Hepatocyte (in vitro differentiated cells): ENCODE results near the gene ICE2. TPM values are rescaled to one million over a fixed set of nuclear protein-coding genes. Genes with fewer than 3 reads are reported as not detected.
A peak's percentile ranks its signal among the peaks of the same experiment; 100 is the strongest.

ENCODE experiments used
- DNase-seq: peaks from one replicate; pipeline ENCODE4 v3.0.0-alpha.2; 2016; ENCODE audit warnings: low spot score
- H2AFZ ChIP-seq: fragments of 200-600 bp; sonication (generic); 2 replicates; pipeline ENCODE4 v1.6.0; 2016; ENCODE audit warnings: antibody characterized with exemption, mild to moderate bottlenecking
- H3K27ac ChIP-seq: fragments of 200-600 bp; sonication (generic); 2 replicates; pipeline ENCODE4 v1.5.1; 2016; ENCODE audit warnings: mild to moderate bottlenecking
- H3K27me3 ChIP-seq: fragments of 200-600 bp; sonication (generic); 2 replicates; pipeline ENCODE4 v1.6.1; 2016
- H3K36me3 ChIP-seq: fragments of 200-600 bp; sonication (generic); replicated peaks from 2 replicates; pipeline ENCODE4 v1.5.1; 2016; ENCODE audit warnings: low read depth; ENCODE audit not compliant: insufficient read depth
- H3K4me1 ChIP-seq: fragments of 200-600 bp; sonication (generic); 2 replicates; pipeline ENCODE4 v1.5.1; 2016; ENCODE audit warnings: mild to moderate bottlenecking, moderate library complexity; ENCODE audit not compliant: insufficient read depth
- H3K4me2 ChIP-seq: fragments of 200-600 bp; sonication (generic); 2 replicates; pipeline ENCODE4 v1.6.0; 2016
- H3K4me3 ChIP-seq: fragments of 200-600 bp; sonication (generic); 2 replicates; pipeline ENCODE4 v1.5.1; 2016; ENCODE audit warnings: mild to moderate bottlenecking
- H3K79me2 ChIP-seq: fragments of 200-600 bp; sonication (generic); 2 replicates; pipeline ENCODE4 v1.6.0; 2017; ENCODE audit warnings: mild to moderate bottlenecking
- H3K9me2 ChIP-seq: fragments of 200-600 bp; sonication (generic); replicated peaks from 2 replicates; pipeline ENCODE4 v1.6.0; 2017; ENCODE audit warnings: mild to moderate bottlenecking; ENCODE audit not compliant: insufficient read depth
- H3K9me3 ChIP-seq: fragments of 200-600 bp; sonication (generic); 2 replicates; pipeline ENCODE4 v1.5.1; 2016; ENCODE audit warnings: low read depth, mild to moderate bottlenecking
- H4K20me1 ChIP-seq: fragments of 200-600 bp; sonication (generic); 2 replicates; pipeline ENCODE4 v1.6.0; 2016; ENCODE audit warnings: mild to moderate bottlenecking; ENCODE audit not compliant: insufficient read depth, poor library complexity, severe bottlenecking
- EZH2 ChIP-seq: fragments of 200-600 bp; sonication (generic); IDR thresholded peaks from 2 replicates; pipeline ENCODE4 v1.6.1; 2016; ENCODE audit warnings: antibody characterized with exemption, mild to moderate bottlenecking, borderline replicate concordance
- EZH2phosphoT487 ChIP-seq: fragments of 200-600 bp; sonication (generic); IDR thresholded peaks from one replicate; pipeline ENCODE4 v1.6.1; 2018; ENCODE audit warnings: antibody characterized with exemption, mild to moderate bottlenecking, low read depth, moderate library complexity; ENCODE audit not compliant: unreplicated experiment, severe bottlenecking
- WGBS: methylation state at CpG from one replicate; pipeline ENCODE4 v1.1.6; 2016; ENCODE audit warnings: low lambda C conversion rate; ENCODE audit errors: missing lambda C conversion rate; 5-methylcytosine and 5-hydroxymethylcytosine counted together
- polyA plus RNA-seq: library from polyadenylated mRNA; unstranded; fragments of >200 nt; fragmentation: Nextera tagmentation; extraction: Ambion mirVana; gene quantifications from 2 replicates; pipeline ENCODE4 v1.2.1, GENCODE V29; 2016
- total RNA-seq: library from RNA; depleted of rRNA; stranded (reverse); fragments of >200 nt; gene quantifications from 2 replicates; pipeline ENCODE4 v1.2.3, GENCODE V29; 2014
- TF ChIP-seq, protein P1 (sequence below): fragments of 200-600 bp; sonication (generic); IDR thresholded peaks from 2 replicates; pipeline ENCODE4 v1.5.1; 2016; ENCODE audit warnings: antibody characterized with exemption, mild to moderate bottlenecking; ENCODE audit not compliant: poor library complexity

ICE2 gene
- total and polyA plus RNA-seq, 2 experiments from 2014 or later, result 15.8 to 35.4 TPM

DNA sequence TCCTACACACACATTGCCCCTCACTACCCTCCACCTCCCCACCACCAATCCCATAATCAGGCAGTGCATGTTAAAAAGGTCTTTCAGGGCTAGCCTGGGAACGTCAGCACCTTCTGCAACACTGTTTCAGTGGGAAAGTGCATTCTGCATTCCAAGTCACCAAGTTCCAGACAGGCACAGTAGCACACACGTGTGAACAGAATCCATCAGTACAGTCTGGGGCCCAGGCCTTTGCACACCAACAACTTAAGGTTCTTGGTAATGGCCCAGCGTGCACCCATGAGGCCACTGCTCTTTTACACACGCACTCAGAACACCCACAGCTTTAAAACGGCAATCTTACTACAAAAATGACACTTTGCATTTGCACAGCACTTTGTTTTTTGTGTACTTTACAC is 82.4 kb downstream of the ICE2 start:
- H4K20me1 ChIP-seq, result peaks cover 18% of the 10 kb centered on the region
- TF ChIP-seq, protein P1, sequence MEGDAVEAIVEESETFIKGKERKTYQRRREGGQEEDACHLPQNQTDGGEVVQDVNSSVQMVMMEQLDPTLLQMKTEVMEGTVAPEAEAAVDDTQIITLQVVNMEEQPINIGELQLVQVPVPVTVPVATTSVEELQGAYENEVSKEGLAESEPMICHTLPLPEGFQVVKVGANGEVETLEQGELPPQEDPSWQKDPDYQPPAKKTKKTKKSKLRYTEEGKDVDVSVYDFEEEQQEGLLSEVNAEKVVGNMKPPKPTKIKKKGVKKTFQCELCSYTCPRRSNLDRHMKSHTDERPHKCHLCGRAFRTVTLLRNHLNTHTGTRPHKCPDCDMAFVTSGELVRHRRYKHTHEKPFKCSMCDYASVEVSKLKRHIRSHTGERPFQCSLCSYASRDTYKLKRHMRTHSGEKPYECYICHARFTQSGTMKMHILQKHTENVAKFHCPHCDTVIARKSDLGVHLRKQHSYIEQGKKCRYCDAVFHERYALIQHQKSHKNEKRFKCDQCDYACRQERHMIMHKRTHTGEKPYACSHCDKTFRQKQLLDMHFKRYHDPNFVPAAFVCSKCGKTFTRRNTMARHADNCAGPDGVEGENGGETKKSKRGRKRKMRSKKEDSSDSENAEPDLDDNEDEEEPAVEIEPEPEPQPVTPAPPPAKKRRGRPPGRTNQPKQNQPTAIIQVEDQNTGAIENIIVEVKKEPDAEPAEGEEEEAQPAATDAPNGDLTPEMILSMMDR, result no peak
- TF ChIP-seq EZH2phosphoT487, result no peak
- TF ChIP-seq EZH2, result no peak
- H3K9me3 ChIP-seq, result no peaks in the 10 kb centered on the region
- no peaks in the 10 kb centered on the region for H3K36me3 ChIP-seq
- H3K27me3 ChIP-seq, result no peaks in the 10 kb centered on the region
- H3K4me1 ChIP-seq, result peaks cover 69% of the 10 kb centered on the region
- peak overlapping the region; percentile 100 for H3K27ac ChIP-seq
- peaks cover 55% of the 10 kb centered on the region for H3K79me2 ChIP-seq
- H3K4me3 ChIP-seq, result peak overlapping the region; percentile 94
- no peak for DNase-seq
- H3K9me2 ChIP-seq, result no peaks in the 10 kb centered on the region
- H2AFZ ChIP-seq, result no peak overlapping the region
- peak overlapping the region; percentile 93 for H3K4me2 ChIP-seq
- 37% methylated on average over 5 of the region's 5 CpGs for WGBS

DNA sequence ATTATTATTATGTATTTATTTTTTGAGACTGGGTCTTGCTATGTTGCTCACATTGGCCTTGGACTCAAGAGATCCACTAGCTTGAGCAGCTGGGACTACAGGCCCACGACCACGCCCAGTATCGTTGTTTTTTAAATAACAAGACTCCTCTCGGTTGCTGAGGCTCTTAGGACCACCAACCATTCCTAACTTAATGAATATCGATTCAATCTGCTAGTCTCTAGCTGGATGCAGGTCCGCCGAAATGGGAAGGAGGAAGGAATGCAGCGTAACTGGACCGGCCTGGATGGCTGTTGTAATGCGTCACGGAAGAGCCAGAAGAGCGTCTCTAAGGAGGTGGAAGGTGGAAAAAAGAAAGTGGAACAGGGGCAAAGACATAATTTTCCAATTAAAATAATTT is 82.8 kb downstream of the ICE2 start:
- H4K20me1 ChIP-seq, result peaks cover 18% of the 10 kb centered on the region
- H3K27me3 ChIP-seq, result no peaks in the 10 kb centered on the region
- no peak for TF ChIP-seq EZH2
- no peaks in the 10 kb centered on the region for H3K36me3 ChIP-seq
- H3K4me1 ChIP-seq, result peaks cover 71% of the 10 kb centered on the region
- H3K4me2 ChIP-seq, result peak overlapping the region; percentile 93
- WGBS, result 62% methylated on average over 12 of the region's 12 CpGs
- H2AFZ ChIP-seq, result no peak overlapping the region
- H3K27ac ChIP-seq, result peak overlapping the region; percentile 100
- H3K9me3 ChIP-seq, result no peaks in the 10 kb centered on the region
- no peak for DNase-seq
- peaks cover 58% of the 10 kb centered on the region for H3K79me2 ChIP-seq
- no peaks in the 10 kb centered on the region for H3K9me2 ChIP-seq
- H3K4me3 ChIP-seq, result peak overlapping the region; percentile 94

DNA sequence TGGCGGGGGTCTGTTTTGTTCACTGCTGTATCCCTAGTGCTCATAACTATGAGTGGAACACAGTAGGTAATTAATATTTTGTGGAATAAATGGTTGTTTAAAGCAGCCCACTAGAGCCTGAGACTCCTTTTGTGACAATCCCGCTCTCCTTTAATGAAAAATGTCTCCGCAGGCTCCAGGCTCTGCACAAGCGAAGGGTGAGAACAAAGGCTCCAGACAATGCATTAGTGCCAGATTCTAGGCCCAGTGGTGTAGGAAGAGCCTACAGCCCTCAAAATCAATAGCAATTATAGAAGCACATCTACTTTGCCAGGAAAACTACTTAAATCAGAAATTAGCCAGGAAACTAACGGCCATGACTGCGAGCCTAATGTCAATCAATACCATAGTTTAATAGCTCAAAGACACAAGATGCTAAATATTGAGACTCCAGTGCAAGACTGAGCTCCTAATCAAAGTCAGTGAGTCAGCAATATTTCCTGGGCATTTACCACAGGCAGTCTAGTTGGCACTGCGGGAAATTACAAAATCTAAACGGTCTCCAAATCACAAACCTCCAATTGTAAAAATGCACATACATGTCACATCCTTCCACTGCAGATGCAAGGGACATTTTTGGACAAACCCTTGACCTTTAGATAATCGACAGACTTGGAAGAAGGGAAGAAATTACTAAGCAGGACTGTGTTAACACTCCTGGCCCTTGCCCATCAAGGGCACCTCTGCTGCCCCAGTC is 83.5 kb downstream of the ICE2 start:
- TF ChIP-seq EZH2phosphoT487, result no peak
- no peak for DNase-seq
- Histone ChIP-seq H3K36me3 (no peaks in the 10 kb centered on the region), H2AFZ (no peak overlapping the region), H3K27me3 (no peaks in the 10 kb centered on the region), H3K4me2 (peak overlapping the region; percentile 93), H3K4me1 (peaks cover 78% of the 10 kb centered on the region), H3K27ac (peak overlapping the region; percentile 100), H3K79me2 (peaks cover 64% of the 10 kb centered on the region), H3K9me2 (no peaks in the 10 kb centered on the region), H4K20me1 (peaks cover 25% of the 10 kb centered on the region), H3K4me3 (peak overlapping the region; percentile 94), H3K9me3 (no peaks in the 10 kb centered on the region)
- WGBS, result 86% methylated on average over 9 of the region's 9 CpGs

DNA sequence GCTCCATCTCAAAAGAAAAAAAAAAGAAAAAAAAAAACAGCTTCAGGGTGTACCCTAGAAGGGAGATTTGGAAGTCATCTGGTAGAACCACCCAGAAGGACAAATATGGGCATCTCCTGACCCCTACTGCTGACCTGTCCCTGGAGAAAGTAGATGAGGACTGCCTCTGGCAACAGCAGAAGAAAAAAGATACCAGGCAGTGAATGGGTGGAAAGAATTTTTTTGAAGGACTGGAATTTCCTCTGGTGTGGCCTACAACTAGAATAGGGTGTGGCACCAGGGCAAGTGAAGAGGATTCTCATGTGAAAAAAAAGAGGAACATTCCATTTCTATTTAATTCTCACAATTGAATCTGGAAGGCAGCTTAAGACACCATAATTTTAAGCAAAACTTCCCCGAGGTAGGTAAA is 84.2 kb downstream of the ICE2 start:
- H3K27me3 ChIP-seq, result no peaks in the 10 kb centered on the region
- peak overlapping the region; percentile 93 for H3K4me2 ChIP-seq
- H3K36me3 ChIP-seq, result no peaks in the 10 kb centered on the region
- H3K4me3 ChIP-seq, result no peak overlapping the region
- DNase-seq, result no peak
- H3K4me1 ChIP-seq, result peaks cover 78% of the 10 kb centered on the region
- no peaks in the 10 kb centered on the region for H3K9me3 ChIP-seq
- WGBS, result 82% methylated on average over 1 of the region's 1 CpG
- TF ChIP-seq EZH2 (no peak), EZH2phosphoT487 (no peak)
- TF ChIP-seq, protein P1, result no peak
- peaks cover 72% of the 10 kb centered on the region for H3K79me2 ChIP-seq
- peak overlapping the region; percentile 100 for H3K27ac ChIP-seq
- no peak overlapping the region for H2AFZ ChIP-seq
- no peaks in the 10 kb centered on the region for H3K9me2 ChIP-seq
- H4K20me1 ChIP-seq, result peaks cover 32% of the 10 kb centered on the region
